Ishikawa (cell line): ENCODE results near the gene RAB9B.

Source experiments
- EGR1 ChIP-seq: IDR thresholded peaks from 2 replicates; pipeline ENCODE4 v1.6.1; 2012
- FOXM1 ChIP-seq: IDR thresholded peaks from 2 replicates; pipeline ENCODE4 v1.6.1; 2012; ENCODE audit warnings: low read depth, borderline replicate concordance
- TCF12 ChIP-seq: IDR thresholded peaks from 2 replicates; pipeline ENCODE4 v1.6.1; 2012; ENCODE audit warnings: low read depth

DNA sequence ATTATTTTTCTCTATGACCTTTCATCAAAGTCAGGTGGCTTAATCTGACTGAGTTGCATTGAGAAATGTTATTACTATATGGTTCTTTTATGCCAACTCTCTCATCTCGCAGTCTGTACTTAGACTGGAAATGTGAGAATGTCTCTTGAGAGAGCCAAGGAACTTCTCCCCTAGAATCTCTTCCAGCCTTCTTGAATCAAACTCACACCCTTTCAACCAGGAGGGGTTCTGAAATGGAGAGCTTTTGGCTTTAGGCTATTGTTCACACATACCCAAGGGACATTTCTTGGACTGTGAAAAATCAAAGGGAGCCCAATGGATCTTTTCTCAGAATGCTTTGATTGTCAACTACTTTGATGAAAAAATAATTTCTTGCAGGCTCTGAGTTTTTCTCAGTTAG is 50.4 kb downstream of the RAB9B start:
- no peak for TF ChIP-seq FOXM1
- no peak for TF ChIP-seq EGR1
- no peak for TF ChIP-seq TCF12
